HepG2 (cell line): ENCODE data around the gene DICER1. TPM values are rescaled to one million over a fixed set of nuclear protein-coding genes. Genes with fewer than 3 reads are reported as not detected.

Source experiments
- CHCHD3 ChIP-seq: sonication (generic); formaldehyde crosslinking; IDR thresholded peaks from 2 replicates; pipeline ENCODE4 v1.8.0; 2022; ENCODE audit warnings: mild to moderate bottlenecking, missing genetic modification reagents, moderate library complexity
- ISX ChIP-seq: sonication (generic); formaldehyde crosslinking; conservative IDR thresholded peaks from 2 replicates; pipeline ENCODE4 v1.5.0; 2020; ENCODE audit warnings: missing genetic modification reagents
- NFKBIZ ChIP-seq: IDR thresholded peaks from 2 replicates; pipeline ENCODE4 v1.6.1; 2018; ENCODE audit warnings: missing genetic modification reagents, missing compliant biosample characterization
- PAX8 ChIP-seq: sonication (generic); formaldehyde crosslinking; IDR thresholded peaks from 2 replicates; pipeline ENCODE4 v1.8.0; 2022; ENCODE audit warnings: mild to moderate bottlenecking, missing genetic modification reagents, borderline replicate concordance
- REPIN1 ChIP-seq: sonication (generic); formaldehyde crosslinking; IDR thresholded peaks from 2 replicates; pipeline ENCODE4 v1.8.0; 2022; ENCODE audit warnings: missing genetic modification reagents, low read depth, mild to moderate bottlenecking, borderline replicate concordance
- TEAD2 ChIP-seq: sonication (generic); formaldehyde crosslinking; IDR thresholded peaks from 2 replicates; pipeline ENCODE4 v1.9.0; 2021; ENCODE audit warnings: missing genetic modification reagents
- ZFP36L2 ChIP-seq: sonication (generic); formaldehyde crosslinking; IDR thresholded peaks from 2 replicates; pipeline ENCODE4 v1.4.0; 2020; ENCODE audit warnings: missing genetic modification reagents
- ZNF746 ChIP-seq: sonication (generic); formaldehyde crosslinking; IDR thresholded peaks from 2 replicates; pipeline ENCODE4 v1.8.0; 2022; ENCODE audit warnings: mild to moderate bottlenecking, missing genetic modification reagents
- ZNF777 ChIP-seq: sonication (generic); formaldehyde crosslinking; IDR thresholded peaks from 2 replicates; pipeline ENCODE4 v1.4.0; 2020; ENCODE audit warnings: missing genetic modification reagents
- ZSCAN20 ChIP-seq: sonication (generic); formaldehyde crosslinking; IDR thresholded peaks from 2 replicates; pipeline ENCODE4 v1.4.0; 2020; ENCODE audit warnings: missing genetic modification reagents, mild to moderate bottlenecking, borderline replicate concordance
- polyA plus RNA-seq, 8 experiments: library from polyadenylated mRNA; depleted of rRNA in 3 of 8; stranded (reverse) in 7 of 8; unstranded in 1 of 8; fragments of >200 nt; fragmentation: Illumina TruSeq in 4 of 8; extraction: Trizol in 4 of 8; gene quantifications; 2 replicates each; pipeline versions ENCODE4 v1.2.1 to v1.2.3, GENCODE V29; 2011 to 2016; ENCODE audit warnings: low read depth in 4 of 8, missing spikeins in 1 of 8, mixed read lengths in 1 of 8; ENCODE audit not compliant: insufficient read depth in 1 of 8
- total RNA-seq, 5 experiments: library from RNA; depleted of rRNA; stranded (reverse); fragments of >200 nt; fragmentation: Illumina TruSeq; extraction: Trizol; gene quantifications; 2 replicates each; pipeline ENCODE4 v1.2.3, GENCODE V29; 2016; ENCODE audit warnings: low read depth in 1 of 5
- TF ChIP-seq, protein P1 (sequence below): sonication (generic); formaldehyde crosslinking; IDR thresholded peaks from 2 replicates; pipeline ENCODE4 v1.4.0; 2020; ENCODE audit warnings: missing genetic modification reagents, borderline replicate concordance
- TF ChIP-seq, protein P2 (sequence below): sonication (generic); formaldehyde crosslinking; conservative IDR thresholded peaks from 2 replicates; pipeline ENCODE4 v1.4.0; 2020; ENCODE audit warnings: missing genetic modification reagents
- TF ChIP-seq, protein P3 (sequence below), 2 experiments: sonication (generic) in 1 of 2; formaldehyde crosslinking in 1 of 2; IDR thresholded peaks; 2 replicates each; pipeline versions ENCODE4 v1.6.1 to v1.9.0; 2014 to 2022; ENCODE audit warnings: antibody characterized with exemption in 1 of 2, borderline replicate concordance in 1 of 2, inconsistent platforms in 1 of 2, low read depth in 1 of 2, missing genetic modification reagents in 1 of 2
- TF ChIP-seq, protein P4 (sequence below): sonication (generic); formaldehyde crosslinking; IDR thresholded peaks from 2 replicates; pipeline ENCODE4 v1.4.0; 2020; ENCODE audit warnings: missing genetic modification reagents
- TF ChIP-seq, protein P5 (sequence below): sonication (generic); IDR thresholded peaks from 2 replicates; pipeline ENCODE4 v1.6.1; 2016; ENCODE audit warnings: low read depth, borderline replicate concordance

The DICER1 gene
- total and polyA plus RNA-seq, 2 of the 13 experiments (the other 11 are each of a cell fraction or from before 2014, with no cell fraction given): 31.8 to 61.9 TPM

DNA sequence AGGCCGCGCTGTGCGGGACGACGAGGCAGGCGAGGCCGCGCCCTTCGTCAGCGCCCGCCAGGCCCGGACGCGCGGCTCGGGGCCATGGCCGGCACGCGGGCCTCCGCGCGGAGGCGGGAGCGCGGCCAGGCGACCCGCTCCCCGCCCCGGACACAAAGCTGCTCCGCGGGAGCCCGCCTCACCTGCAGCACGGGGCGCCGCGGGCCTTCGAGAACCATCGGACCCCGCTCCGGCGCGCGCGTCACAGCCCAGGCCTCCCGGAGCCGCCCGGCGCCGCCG is 342 bp downstream of the DICER1 start (continued):
- TF ChIP-seq ISX (0 out of 2 replicates have a peak, but pooled peaks have one; percentile 39), NFKBIZ (CRISPR knock-in tag) (no peak), REPIN1 (CRISPR knock-in tag) (peak; percentile 2; the same call in 1 of the 2 replicates), ZNF746 (CRISPR knock-in tag) (no peak), PAX8 (CRISPR knock-in tag) (0 out of 2 replicates have a peak, but pooled peaks have one; percentile 31), ZNF777 (CRISPR knock-in tag) (0 out of 2 replicates have a peak, but pooled peaks have one; percentile 13), ZSCAN20 (peak; percentile 75; the same call in 1 of the 2 replicates), ZFP36L2 (CRISPR knock-in tag) (no peak), TEAD2 (CRISPR knock-in tag) (0 out of 2 replicates have a peak, but pooled peaks have one; percentile 33), CHCHD3 (CRISPR knock-in tag) (no peak)
- TF ChIP-seq, protein P1, sequence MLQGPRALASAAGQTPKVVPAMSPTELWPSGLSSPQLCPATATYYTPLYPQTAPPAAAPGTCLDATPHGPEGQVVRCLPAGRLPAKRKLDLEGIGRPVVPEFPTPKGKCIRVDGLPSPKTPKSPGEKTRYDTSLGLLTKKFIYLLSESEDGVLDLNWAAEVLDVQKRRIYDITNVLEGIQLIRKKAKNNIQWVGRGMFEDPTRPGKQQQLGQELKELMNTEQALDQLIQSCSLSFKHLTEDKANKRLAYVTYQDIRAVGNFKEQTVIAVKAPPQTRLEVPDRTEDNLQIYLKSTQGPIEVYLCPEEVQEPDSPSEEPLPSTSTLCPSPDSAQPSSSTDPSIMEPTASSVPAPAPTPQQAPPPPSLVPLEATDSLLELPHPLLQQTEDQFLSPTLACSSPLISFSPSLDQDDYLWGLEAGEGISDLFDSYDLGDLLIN (CRISPR knock-in tag): no peak
- TF ChIP-seq, protein P2, sequence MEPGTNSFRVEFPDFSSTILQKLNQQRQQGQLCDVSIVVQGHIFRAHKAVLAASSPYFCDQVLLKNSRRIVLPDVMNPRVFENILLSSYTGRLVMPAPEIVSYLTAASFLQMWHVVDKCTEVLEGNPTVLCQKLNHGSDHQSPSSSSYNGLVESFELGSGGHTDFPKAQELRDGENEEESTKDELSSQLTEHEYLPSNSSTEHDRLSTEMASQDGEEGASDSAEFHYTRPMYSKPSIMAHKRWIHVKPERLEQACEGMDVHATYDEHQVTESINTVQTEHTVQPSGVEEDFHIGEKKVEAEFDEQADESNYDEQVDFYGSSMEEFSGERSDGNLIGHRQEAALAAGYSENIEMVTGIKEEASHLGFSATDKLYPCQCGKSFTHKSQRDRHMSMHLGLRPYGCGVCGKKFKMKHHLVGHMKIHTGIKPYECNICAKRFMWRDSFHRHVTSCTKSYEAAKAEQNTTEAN (CRISPR knock-in tag): 0 out of 2 replicates have a peak, but pooled peaks have one; percentile 11
- TF ChIP-seq, protein P3, sequence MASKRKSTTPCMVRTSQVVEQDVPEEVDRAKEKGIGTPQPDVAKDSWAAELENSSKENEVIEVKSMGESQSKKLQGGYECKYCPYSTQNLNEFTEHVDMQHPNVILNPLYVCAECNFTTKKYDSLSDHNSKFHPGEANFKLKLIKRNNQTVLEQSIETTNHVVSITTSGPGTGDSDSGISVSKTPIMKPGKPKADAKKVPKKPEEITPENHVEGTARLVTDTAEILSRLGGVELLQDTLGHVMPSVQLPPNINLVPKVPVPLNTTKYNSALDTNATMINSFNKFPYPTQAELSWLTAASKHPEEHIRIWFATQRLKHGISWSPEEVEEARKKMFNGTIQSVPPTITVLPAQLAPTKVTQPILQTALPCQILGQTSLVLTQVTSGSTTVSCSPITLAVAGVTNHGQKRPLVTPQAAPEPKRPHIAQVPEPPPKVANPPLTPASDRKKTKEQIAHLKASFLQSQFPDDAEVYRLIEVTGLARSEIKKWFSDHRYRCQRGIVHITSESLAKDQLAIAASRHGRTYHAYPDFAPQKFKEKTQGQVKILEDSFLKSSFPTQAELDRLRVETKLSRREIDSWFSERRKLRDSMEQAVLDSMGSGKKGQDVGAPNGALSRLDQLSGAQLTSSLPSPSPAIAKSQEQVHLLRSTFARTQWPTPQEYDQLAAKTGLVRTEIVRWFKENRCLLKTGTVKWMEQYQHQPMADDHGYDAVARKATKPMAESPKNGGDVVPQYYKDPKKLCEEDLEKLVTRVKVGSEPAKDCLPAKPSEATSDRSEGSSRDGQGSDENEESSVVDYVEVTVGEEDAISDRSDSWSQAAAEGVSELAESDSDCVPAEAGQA (IDR thresholded peaks at IDR 0.05; ENCODE audit: low read depth): peak; percentile 15; the same call in 1 of the 2 replicates
- TF ChIP-seq, protein P3 (CRISPR knock-in tag; IDR thresholded peaks at IDR 0.05; ENCODE audit: borderline replicate concordance): no peak
- TF ChIP-seq, protein P4, sequence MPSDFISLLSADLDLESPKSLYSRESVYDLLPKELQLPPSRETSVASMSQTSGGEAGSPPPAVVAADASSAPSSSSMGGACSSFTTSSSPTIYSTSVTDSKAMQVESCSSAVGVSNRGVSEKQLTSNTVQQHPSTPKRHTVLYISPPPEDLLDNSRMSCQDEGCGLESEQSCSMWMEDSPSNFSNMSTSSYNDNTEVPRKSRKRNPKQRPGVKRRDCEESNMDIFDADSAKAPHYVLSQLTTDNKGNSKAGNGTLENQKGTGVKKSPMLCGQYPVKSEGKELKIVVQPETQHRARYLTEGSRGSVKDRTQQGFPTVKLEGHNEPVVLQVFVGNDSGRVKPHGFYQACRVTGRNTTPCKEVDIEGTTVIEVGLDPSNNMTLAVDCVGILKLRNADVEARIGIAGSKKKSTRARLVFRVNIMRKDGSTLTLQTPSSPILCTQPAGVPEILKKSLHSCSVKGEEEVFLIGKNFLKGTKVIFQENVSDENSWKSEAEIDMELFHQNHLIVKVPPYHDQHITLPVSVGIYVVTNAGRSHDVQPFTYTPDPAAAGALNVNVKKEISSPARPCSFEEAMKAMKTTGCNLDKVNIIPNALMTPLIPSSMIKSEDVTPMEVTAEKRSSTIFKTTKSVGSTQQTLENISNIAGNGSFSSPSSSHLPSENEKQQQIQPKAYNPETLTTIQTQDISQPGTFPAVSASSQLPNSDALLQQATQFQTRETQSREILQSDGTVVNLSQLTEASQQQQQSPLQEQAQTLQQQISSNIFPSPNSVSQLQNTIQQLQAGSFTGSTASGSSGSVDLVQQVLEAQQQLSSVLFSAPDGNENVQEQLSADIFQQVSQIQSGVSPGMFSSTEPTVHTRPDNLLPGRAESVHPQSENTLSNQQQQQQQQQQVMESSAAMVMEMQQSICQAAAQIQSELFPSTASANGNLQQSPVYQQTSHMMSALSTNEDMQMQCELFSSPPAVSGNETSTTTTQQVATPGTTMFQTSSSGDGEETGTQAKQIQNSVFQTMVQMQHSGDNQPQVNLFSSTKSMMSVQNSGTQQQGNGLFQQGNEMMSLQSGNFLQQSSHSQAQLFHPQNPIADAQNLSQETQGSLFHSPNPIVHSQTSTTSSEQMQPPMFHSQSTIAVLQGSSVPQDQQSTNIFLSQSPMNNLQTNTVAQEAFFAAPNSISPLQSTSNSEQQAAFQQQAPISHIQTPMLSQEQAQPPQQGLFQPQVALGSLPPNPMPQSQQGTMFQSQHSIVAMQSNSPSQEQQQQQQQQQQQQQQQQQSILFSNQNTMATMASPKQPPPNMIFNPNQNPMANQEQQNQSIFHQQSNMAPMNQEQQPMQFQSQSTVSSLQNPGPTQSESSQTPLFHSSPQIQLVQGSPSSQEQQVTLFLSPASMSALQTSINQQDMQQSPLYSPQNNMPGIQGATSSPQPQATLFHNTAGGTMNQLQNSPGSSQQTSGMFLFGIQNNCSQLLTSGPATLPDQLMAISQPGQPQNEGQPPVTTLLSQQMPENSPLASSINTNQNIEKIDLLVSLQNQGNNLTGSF (CRISPR knock-in tag): 0 out of 2 replicates have a peak, but pooled peaks have one; percentile 28
- TF ChIP-seq, protein P5, sequence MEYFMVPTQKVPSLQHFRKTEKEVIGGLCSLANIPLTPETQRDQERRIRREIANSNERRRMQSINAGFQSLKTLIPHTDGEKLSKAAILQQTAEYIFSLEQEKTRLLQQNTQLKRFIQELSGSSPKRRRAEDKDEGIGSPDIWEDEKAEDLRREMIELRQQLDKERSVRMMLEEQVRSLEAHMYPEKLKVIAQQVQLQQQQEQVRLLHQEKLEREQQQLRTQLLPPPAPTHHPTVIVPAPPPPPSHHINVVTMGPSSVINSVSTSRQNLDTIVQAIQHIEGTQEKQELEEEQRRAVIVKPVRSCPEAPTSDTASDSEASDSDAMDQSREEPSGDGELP: no peak
